OCI-LY3 (cell line): ENCODE data around the gene CHRM5.

Experiments
- CTCF ChIP-seq: fragments of 200-600, 300-600 bp; sonication (generic); IDR thresholded peaks from 2 replicates; pipeline ENCODE4 v1.5.1; 2014; ENCODE audit warnings: antibody characterized with exemption, low read length, low read depth
- EZH2phosphoT487 ChIP-seq: fragments of 200-600 bp; shearing (Covaris generic); IDR thresholded peaks from 2 replicates; pipeline ENCODE4 v1.6.1; 2018; ENCODE audit warnings: antibody characterized with exemption, mixed run types, low read depth

DNA sequence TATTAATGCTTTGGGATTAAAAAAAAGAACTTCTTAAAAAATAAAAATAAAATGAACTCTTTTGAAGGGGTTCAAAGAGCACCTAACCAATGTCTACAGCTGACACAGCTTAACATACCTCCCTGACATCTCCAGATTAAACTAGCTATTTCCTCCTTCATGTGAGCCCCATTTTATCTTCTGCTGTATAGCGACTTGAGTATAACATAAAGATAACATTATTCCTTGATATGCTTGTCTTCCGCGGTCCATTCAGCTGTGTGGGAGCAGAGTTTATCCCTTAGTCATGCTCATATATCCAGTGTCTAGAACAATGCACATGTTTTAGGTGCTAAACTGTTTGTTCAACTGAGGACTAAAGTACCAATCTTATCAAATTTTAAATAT lies 7.8 kb upstream of the CHRM5 start:
- TF ChIP-seq CTCF = no peak
- TF ChIP-seq EZH2phosphoT487 = no peak
